ENCODE results near the gene CNTN1.

CNTN1 gene

GRCh38 chr12:40980427-40980961, 288.3 kb downstream of the CNTN1 start:
- peak; percentile 74 for DNase-seq

GRCh38 chr12:40986001-40986400, 293.8 kb downstream of the CNTN1 start:
- DNase-seq, result peak; percentile 54

- no peak for DNase-seq
Measured at GRCh38 chr12:40988355-40988754, 296.1 kb downstream of the CNTN1 start.

GRCh38 chr12:40988824-40989223, 296.6 kb downstream of the CNTN1 start:
- no peak for DNase-seq

- no peak for DNase-seq
Measured at GRCh38 chr12:40989785-40990184, 297.5 kb downstream of the CNTN1 start.

- no peak for DNase-seq
Measured at GRCh38 chr12:40992158-40992557, 299.9 kb downstream of the CNTN1 start.

- DNase-seq, result no peak
Measured at GRCh38 chr12:40992674-40993073, 300.4 kb downstream of the CNTN1 start.

- no peak for DNase-seq
Measured at GRCh38 chr12:40993158-40993557, 300.9 kb downstream of the CNTN1 start.

GRCh38 chr12:40996091-40996490, 303.9 kb downstream of the CNTN1 start:
- DNase-seq, result no peak

- peak; percentile 31 for DNase-seq
Measured at GRCh38 chr12:40999210-40999609, 307.0 kb downstream of the CNTN1 start.

GRCh38 chr12:41008472-41008871, 316.2 kb downstream of the CNTN1 start:
- no peak for DNase-seq

- DNase-seq, result no peak
Measured at GRCh38 chr12:41011939-41012338, 319.7 kb downstream of the CNTN1 start.

GRCh38 chr12:41013881-41014642, 321.8 kb downstream of the CNTN1 start:
- DNase-seq, result peak; percentile 11

GRCh38 chr12:41014643-41015020, 322.4 kb downstream of the CNTN1 start:
- peak; percentile 67 for DNase-seq

GRCh38 chr12:41018010-41018409, 325.8 kb downstream of the CNTN1 start:
- no peak for DNase-seq

GRCh38 chr12:41019461-41019860, 327.2 kb downstream of the CNTN1 start:
- DNase-seq, result no peak

GRCh38 chr12:41023836-41024235, 331.6 kb downstream of the CNTN1 start:
- no peak for DNase-seq

- DNase-seq, result no peak
Measured at GRCh38 chr12:41026151-41026550, 333.9 kb downstream of the CNTN1 start.

- peak; percentile 13 for DNase-seq
Measured at GRCh38 chr12:41032386-41032785, 340.1 kb downstream of the CNTN1 start.

GRCh38 chr12:41034686-41035085, 342.4 kb downstream of the CNTN1 start:
- DNase-seq, result peak; percentile 67

- no peak for DNase-seq
Measured at GRCh38 chr12:41039461-41039860, 347.2 kb downstream of the CNTN1 start.

GRCh38 chr12:41045509-41045908, 353.3 kb downstream of the CNTN1 start:
- DNase-seq, result no peak

GRCh38 chr12:41049033-41049432, 356.8 kb downstream of the CNTN1 start:
- DNase-seq, result no peak

- no peak for DNase-seq
Measured at GRCh38 chr12:41051954-41052353, 359.7 kb downstream of the CNTN1 start.

GRCh38 chr12:41052441-41052840, 360.2 kb downstream of the CNTN1 start:
- DNase-seq, result no peak
